Measurements from ENCODE around the gene AUP1.

Gene AUP1

GRCh38 chr2:74498500-74499266 is 30.8 kb downstream of the AUP1 start:
- TF ChIP-seq TOX (CRISPR knock-in tag; IDR thresholded peaks at IDR 0.05; ENCODE audit: borderline replicate concordance) (no peak), BACH2 (CRISPR knock-in tag; IDR thresholded peaks at IDR 0.05; ENCODE audit: borderline replicate concordance) (no peak), ZNF565 (CRISPR knock-in tag; conservative IDR thresholded peaks at IDR 0.05; ENCODE audit: low read depth) (no peak)
- peak; percentile 33 for ATAC-seq

GRCh38 chr2:74497777-74498499 is 31.6 kb downstream of the AUP1 start:
- ATAC-seq = no peak
- TF ChIP-seq CSRNP3 (CRISPR knock-in tag; IDR thresholded peaks at IDR 0.05) (no peak), PPARA (CRISPR knock-in tag; IDR thresholded peaks at IDR 0.05; ENCODE audit: borderline replicate concordance) (no peak), CREB5 (CRISPR knock-in tag; IDR thresholded peaks at IDR 0.05; ENCODE audit: low read depth) (no peak), TOX (CRISPR knock-in tag; IDR thresholded peaks at IDR 0.05; ENCODE audit: borderline replicate concordance) (no peak), BACH2 (CRISPR knock-in tag; IDR thresholded peaks at IDR 0.05; ENCODE audit: borderline replicate concordance) (no peak), POU6F1 (CRISPR knock-in tag; IDR thresholded peaks at IDR 0.05; ENCODE audit: borderline replicate concordance, low read depth) (no peak), ZFP30 (CRISPR knock-in tag; IDR thresholded peaks at IDR 0.05) (no peak)

- no peak for TF ChIP-seq RARB (CRISPR knock-in tag; IDR thresholded peaks at IDR 0.05)
- no peak for TF ChIP-seq ARNTL (CRISPR knock-in tag; IDR thresholded peaks at IDR 0.05; ENCODE audit: borderline replicate concordance, low read depth)
- TF ChIP-seq ZFP3 (CRISPR knock-in tag; IDR thresholded peaks at IDR 0.05) = no peak
- no peak for TF ChIP-seq CREB5 (CRISPR knock-in tag; IDR thresholded peaks at IDR 0.05; ENCODE audit: low read depth)
- TF ChIP-seq CSRNP3 (CRISPR knock-in tag; IDR thresholded peaks at IDR 0.05) = no peak
- no peak for TF ChIP-seq PATZ1 (CRISPR knock-in tag; IDR thresholded peaks at IDR 0.05; ENCODE audit: borderline replicate concordance)
- no peak for ATAC-seq
Measured at GRCh38 chr2:74496997-74497776, 32.3 kb downstream of the AUP1 start.

GRCh38 chr2:74495440-74495839 is 34.1 kb downstream of the AUP1 start:
- ATAC-seq = no peak
- TF ChIP-seq ISL1 (CRISPR knock-in tag; IDR thresholded peaks at IDR 0.05) (no peak), BACH2 (CRISPR knock-in tag; IDR thresholded peaks at IDR 0.05; ENCODE audit: borderline replicate concordance) (no peak), ZNF8 (CRISPR knock-in tag; IDR thresholded peaks at IDR 0.05) (no peak), PATZ1 (CRISPR knock-in tag; IDR thresholded peaks at IDR 0.05; ENCODE audit: borderline replicate concordance) (no peak), GLIS3 (CRISPR knock-in tag; IDR thresholded peaks at IDR 0.05) (no peak)

All from SK-N-SH treated with all-trans-retinoic acid at 6 μM for 48 hours (cell line).